Lung (tissue), 12 donors: Measurements from ENCODE around the gene ZSCAN9. TPM values are rescaled to one million over a fixed set of nuclear protein-coding genes. Genes with fewer than 3 reads are reported as not detected.

Experiments
- ATAC-seq: fragments of 200-7000 bp; cut with Tn5 transposase; one replicate; pipeline ENCODE4 v1.9.1; 2020; ENCODE audit warnings: moderate number of reproducible peaks; ENCODE audit not compliant: insufficient read depth, low FRiP score
- DNase-seq, 3 donors: peaks; one replicate each; pipeline ENCODE4 v3.0.0-alpha.2; 2013 to 2017
- H3K27ac ChIP-seq, 2 donors: one replicate each; pipeline ENCODE4 v1.5.1; 2013; ENCODE audit warnings: mild to moderate bottlenecking in 2 of 2, moderate library complexity in 2 of 2, control low read depth in 1 of 2, inconsistent platforms in 1 of 2, low read depth in 1 of 2, low read length in 1 of 2
- H3K27me3 ChIP-seq, 3 donors: one replicate each; pipeline ENCODE4 v1.5.1; 2013; ENCODE audit warnings: low read length in 2 of 3; ENCODE audit not compliant: control insufficient read depth in 3 of 3, insufficient read depth in 3 of 3
- H3K36me3 ChIP-seq, 4 donors: one replicate each; pipeline ENCODE4 v1.5.1; 2013; ENCODE audit warnings: low read length in 4 of 4, mild to moderate bottlenecking in 1 of 4, moderate library complexity in 1 of 4; ENCODE audit not compliant: control insufficient read depth in 4 of 4, insufficient read depth in 4 of 4
- H3K4me1 ChIP-seq, 5 donors: one replicate each; pipeline ENCODE4 v1.5.1; 2013; ENCODE audit warnings: low read length in 5 of 5, mild to moderate bottlenecking in 2 of 5, moderate library complexity in 1 of 5; ENCODE audit not compliant: control insufficient read depth in 5 of 5, insufficient read depth in 5 of 5
- H3K4me3 ChIP-seq: one replicate; pipeline ENCODE4 v1.5.1; 2013; ENCODE audit warnings: mild to moderate bottlenecking, control low read depth, moderate library complexity
- H3K9ac ChIP-seq, 2 donors: one replicate each; pipeline ENCODE4 v1.5.1; 2013; ENCODE audit warnings: low read length in 2 of 2, control low read depth in 1 of 2; ENCODE audit not compliant: insufficient read depth in 1 of 2
- H3K9me3 ChIP-seq, 4 donors: one replicate each; pipeline ENCODE4 v1.5.1; 2013; ENCODE audit warnings: low read length in 3 of 4, mild to moderate bottlenecking in 1 of 4, moderate library complexity in 1 of 4; ENCODE audit not compliant: control insufficient read depth in 4 of 4, insufficient read depth in 3 of 4
- WGBS, 2 donors: extraction: QIAGEN DNeasy Blood & Tissue Kit; methylation state at CpG; one replicate each; pipeline ENCODE4 v1.1.7; 2013; 5-methylcytosine and 5-hydroxymethylcytosine counted together
- polyA plus RNA-seq, 2 donors: library from polyadenylated mRNA; stranded (reverse); fragments of 200-250 nt; gene quantifications; one replicate each; pipeline ENCODE4 v1.2.1, GENCODE V29; 2013
- total RNA-seq, 2 donors: library from RNA; depleted of rRNA in 1 of 2; stranded (reverse); fragments of >200 nt in 1 of 2; gene quantifications; one replicate each; pipeline ENCODE4 v1.2.1, GENCODE V29; 2014 to 2021
- TF ChIP-seq, protein P1 (sequence below): IDR thresholded peaks from 2 replicates; pipeline ENCODE4 v1.5.1; 2012; ENCODE audit warnings: mild to moderate bottlenecking; ENCODE audit errors: control extremely low read depth, extremely low read depth
- donor health status: control.
- donor health status: control.
- donor health status: Bipolar disorder and iron deficiency.
- donor health status: healthy.
- donor health status: DM: yes; HTN: yes; CAD: no.

ZSCAN9 gene
- total and polyA plus RNA-seq, 4 donors, result 7.2 to 16.8 (median 9.1) TPM

DNA sequence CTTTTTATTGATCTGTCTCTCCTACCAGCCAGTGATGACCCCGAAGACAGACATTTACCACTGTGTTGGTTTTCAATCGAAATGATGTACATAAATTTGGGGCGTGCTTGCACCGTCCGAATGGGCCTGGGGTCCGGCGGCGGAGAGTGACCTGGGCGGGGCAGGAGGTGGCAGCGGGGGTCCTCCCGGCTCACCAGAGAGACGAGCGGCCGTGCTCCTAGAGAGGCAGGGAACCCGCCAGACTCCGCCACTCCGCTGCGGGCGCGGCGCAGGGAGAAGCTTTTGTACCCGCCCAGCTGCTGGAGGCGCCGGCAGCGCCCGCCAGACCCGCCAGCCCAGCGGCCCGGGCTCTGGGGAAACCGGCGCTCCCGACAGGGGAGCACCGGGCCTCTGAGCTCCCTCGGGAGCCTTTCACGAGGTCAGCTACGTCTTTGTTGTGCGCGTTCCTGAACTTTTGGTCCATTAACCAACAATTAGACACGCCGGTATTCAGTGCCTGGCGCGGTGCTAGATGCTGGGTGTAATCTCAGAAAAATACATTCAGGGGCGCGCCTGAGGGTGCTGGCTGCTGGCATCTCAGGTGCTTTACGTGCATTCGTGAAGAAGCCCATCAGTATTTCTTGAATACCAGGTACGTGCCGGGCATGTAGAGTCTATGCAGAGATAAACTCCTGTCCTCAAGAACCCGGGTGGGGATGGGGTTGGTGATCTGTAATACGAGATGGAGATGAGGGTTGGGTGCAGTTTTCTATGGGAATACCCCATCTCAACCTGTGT lies 56.4 kb downstream of the ZSCAN9 start, which contains the start of gene PGBD1:
Gene PGBD1, plus strand, starts transcription at position 285 of the 777 bp plus-strand sequence. CDS start 2,242 bp downstream, outside the sequence.
- 0 to 1% methylated on average over 50 of the region's 50 CpGs for WGBS, 2 donors
- Histone ChIP-seq H3K27ac (peak within 1 kb of the TSS; percentile 32 to 57), H3K4me3 (peak within 1 kb of the TSS; percentile 69), H3K9ac (peak within 1 kb of the TSS; percentile 53 to 86), H3K4me1 (peaks cover 0 to 12% (median 5%) of the 10 kb centered on the region in 5 donors), H3K27me3 (no peaks in the 10 kb centered on the region), H3K9me3 (peaks cover 0 to 8% (median 0%) of the 10 kb centered on the region in 4 donors), H3K36me3 (peaks cover 12 to 22% (median 17%) of the 10 kb centered on the region in 4 donors)
- TF ChIP-seq, protein P1, sequence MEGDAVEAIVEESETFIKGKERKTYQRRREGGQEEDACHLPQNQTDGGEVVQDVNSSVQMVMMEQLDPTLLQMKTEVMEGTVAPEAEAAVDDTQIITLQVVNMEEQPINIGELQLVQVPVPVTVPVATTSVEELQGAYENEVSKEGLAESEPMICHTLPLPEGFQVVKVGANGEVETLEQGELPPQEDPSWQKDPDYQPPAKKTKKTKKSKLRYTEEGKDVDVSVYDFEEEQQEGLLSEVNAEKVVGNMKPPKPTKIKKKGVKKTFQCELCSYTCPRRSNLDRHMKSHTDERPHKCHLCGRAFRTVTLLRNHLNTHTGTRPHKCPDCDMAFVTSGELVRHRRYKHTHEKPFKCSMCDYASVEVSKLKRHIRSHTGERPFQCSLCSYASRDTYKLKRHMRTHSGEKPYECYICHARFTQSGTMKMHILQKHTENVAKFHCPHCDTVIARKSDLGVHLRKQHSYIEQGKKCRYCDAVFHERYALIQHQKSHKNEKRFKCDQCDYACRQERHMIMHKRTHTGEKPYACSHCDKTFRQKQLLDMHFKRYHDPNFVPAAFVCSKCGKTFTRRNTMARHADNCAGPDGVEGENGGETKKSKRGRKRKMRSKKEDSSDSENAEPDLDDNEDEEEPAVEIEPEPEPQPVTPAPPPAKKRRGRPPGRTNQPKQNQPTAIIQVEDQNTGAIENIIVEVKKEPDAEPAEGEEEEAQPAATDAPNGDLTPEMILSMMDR, result no peak
- ATAC-seq (peak; percentile 90), DNase-seq (peak; percentile 76 to 84 (median 82))

- peaks cover 8 to 20% (median 18%) of the 10 kb centered on the region in 4 donors for H3K36me3 ChIP-seq
- peaks cover 0 to 8% (median 0%) of the 10 kb centered on the region in 4 donors for H3K9me3 ChIP-seq
- WGBS, 2 donors, result 96 to 100% methylated on average over 2 of the region's 2 CpGs
- no peak overlapping the region for H3K9ac ChIP-seq
- TF ChIP-seq, protein P1, result no peak
- peaks cover 0 to 12% (median 5%) of the 10 kb centered on the region in 5 donors for H3K4me1 ChIP-seq
- H3K4me3 ChIP-seq, result no peak overlapping the region
- no peaks in the 10 kb centered on the region for H3K27me3 ChIP-seq
- DNase-seq (no peak), ATAC-seq (no peak)
- no peak overlapping the region for H3K27ac ChIP-seq
These were observed 57.9 kb downstream of the ZSCAN9 start for GRCh38 chr6:28282926-28283325.

Other genes starting within 250 kb of the ZSCAN9 start
- gene ZNF165, start 144.7 kb upstream of the ZSCAN9 start, total RNA-seq, result 1 to 10 TPM; 2.6 to 4.0 TPM
- gene ZNF165, start 144.7 kb upstream of the ZSCAN9 start, polyA plus RNA-seq, result 1 to 10 TPM; 2.1 to 5.2 TPM
- gene ZSCAN16, start 100.7 kb upstream of the ZSCAN9 start, total RNA-seq, result 1 to 10 TPM; 5.0 to 7.1 TPM
- 10 to 100 TPM in 1 of 2 donors, 1 to 10 TPM in 1; 4.5 to 10.2 TPM for gene ZSCAN16, start 100.7 kb upstream of the ZSCAN9 start, polyA plus RNA-seq
- 10 to 100 TPM; 13.6 to 40.5 TPM for gene ZKSCAN8, start 83.4 kb upstream of the ZSCAN9 start, total RNA-seq
- 1 to 10 TPM; 3.8 to 3.9 TPM for gene ZKSCAN8, start 83.4 kb upstream of the ZSCAN9 start, polyA plus RNA-seq
- 1 to 10 TPM; 5.8 to 8.2 TPM for gene ZKSCAN4, start 27.0 kb downstream of the ZSCAN9 start, total RNA-seq
- gene ZKSCAN4, start 27.0 kb downstream of the ZSCAN9 start, polyA plus RNA-seq, result 1 to 10 TPM; 2.3 to 2.6 TPM
- 1 to 10 TPM in 1 of 2 donors, under 1 TPM in 1; 0.85 to 1.1 TPM for gene NKAPL, start 34.0 kb downstream of the ZSCAN9 start, total RNA-seq
- 1 to 10 TPM in 1 of 2 donors, under 1 TPM in 1; 0.81 to 1.4 TPM for gene NKAPL, start 34.0 kb downstream of the ZSCAN9 start, polyA plus RNA-seq
- 10 to 100 TPM in 1 of 2 donors, 1 to 10 TPM in 1; 7.8 to 31.1 TPM for gene ZSCAN26, start 41.9 kb downstream of the ZSCAN9 start, total RNA-seq
- gene ZSCAN26, start 41.9 kb downstream of the ZSCAN9 start, polyA plus RNA-seq, result 1 to 10 TPM; 4.6 to 6.4 TPM
- gene PGBD1, start 56.3 kb downstream of the ZSCAN9 start, total RNA-seq, result 1 to 10 TPM; 3.9 to 5.8 TPM
- gene PGBD1, start 56.3 kb downstream of the ZSCAN9 start, polyA plus RNA-seq, result 1 to 10 TPM; 1.8 to 2.4 TPM
- 10 to 100 TPM; 10.7 to 13.1 TPM for gene ZSCAN31, start 110.9 kb downstream of the ZSCAN9 start, total RNA-seq
- 1 to 10 TPM; 5.6 to 7.4 TPM for gene ZSCAN31, start 110.9 kb downstream of the ZSCAN9 start, polyA plus RNA-seq
- gene ZKSCAN3, start 124.7 kb downstream of the ZSCAN9 start, total RNA-seq, result 10 to 100 TPM in 1 of 2 donors, 1 to 10 TPM in 1; 4.5 to 13.2 TPM
- gene ZKSCAN3, start 124.7 kb downstream of the ZSCAN9 start, polyA plus RNA-seq, result 1 to 10 TPM; 1.1 to 1.7 TPM
- gene ZSCAN12, start 174.5 kb downstream of the ZSCAN9 start, total RNA-seq, result 10 to 100 TPM in 1 of 2 donors, 1 to 10 TPM in 1; 5.8 to 17.7 TPM
- 1 to 10 TPM; 1.4 to 1.8 TPM for gene ZSCAN12, start 174.5 kb downstream of the ZSCAN9 start, polyA plus RNA-seq
- gene ZSCAN23, start 218.2 kb downstream of the ZSCAN9 start, total RNA-seq, result 10 to 100 TPM in 1 of 2 donors, 1 to 10 TPM in 1; 3.0 to 17.2 TPM
- gene ZSCAN23, start 218.2 kb downstream of the ZSCAN9 start, polyA plus RNA-seq, result under 1 TPM; 0.18 to 0.66 TPM